Immature natural killer cell (primary cell): ENCODE results near the gene HYAL2. TPM values are rescaled to one million over a fixed set of nuclear protein-coding genes. Genes with fewer than 3 reads are reported as not detected.

ENCODE experiments used
- DNase-seq, 3 donors: peaks; one replicate each; pipeline ENCODE4 v3.0.0; 2022; ENCODE audit warnings: mixed read lengths in 1 of 3
- H3K27ac Mint-ChIP-seq, 6 donors: one replicate each; pipeline ENCODE4 v1.8.0; 2020; ENCODE audit warnings: mixed read lengths in 6 of 6, mild to moderate bottlenecking in 5 of 6, inconsistent platforms in 4 of 6, moderate library complexity in 3 of 6
- H3K27me3 Mint-ChIP-seq, 3 donors: one replicate each; pipeline ENCODE4 v1.8.0; 2020 to 2021; ENCODE audit warnings: low read depth in 3 of 3, mild to moderate bottlenecking in 3 of 3, mixed read lengths in 3 of 3, moderate library complexity in 3 of 3, inconsistent platforms in 1 of 3
- H3K36me3 Mint-ChIP-seq, 3 donors: one replicate each; pipeline ENCODE4 v1.8.0; 2020; ENCODE audit warnings: mixed read lengths in 3 of 3, inconsistent platforms in 2 of 3, mild to moderate bottlenecking in 2 of 3
- H3K4me1 Mint-ChIP-seq, 2 donors: one replicate each; pipeline ENCODE4 v1.8.0; 2020; ENCODE audit warnings: inconsistent platforms in 2 of 2, mild to moderate bottlenecking in 2 of 2, mixed read lengths in 2 of 2, moderate library complexity in 1 of 2
- H3K4me3 Mint-ChIP-seq, 5 donors: one replicate each; pipeline ENCODE4 v1.8.0; 2020; ENCODE audit warnings: mild to moderate bottlenecking in 5 of 5, mixed read lengths in 5 of 5, inconsistent platforms in 3 of 5, moderate library complexity in 3 of 5
- H3K9me3 Mint-ChIP-seq, 6 donors: one replicate each; pipeline ENCODE4 v1.8.0; 2020; ENCODE audit warnings: mild to moderate bottlenecking in 6 of 6, mixed read lengths in 6 of 6, inconsistent platforms in 4 of 6, moderate library complexity in 3 of 6
- polyA plus RNA-seq, 3 donors: library from polyadenylated mRNA; unstranded; fragments of 300-500 nt; fragmentation: Illumina TruSeq; gene quantifications; one replicate each; pipeline ENCODE4 v1.2.3, GENCODE V29; 2021

HYAL2 gene
- polyA plus RNA-seq: 10 to 100 TPM in 2 of 3 donors, 1 to 10 TPM in 1; 4.9 to 15.0 (median 10.8) TPM

- peak within 1 kb of the TSS; percentile 81 to 86 (median 85) for H3K4me3 Mint-ChIP-seq
- H3K9me3 Mint-ChIP-seq: no peaks in the 10 kb centered on the region
- peak within 1 kb of the TSS; percentile 80 to 92 (median 88) for H3K27ac Mint-ChIP-seq
- no peaks in the 10 kb centered on the region for H3K36me3 Mint-ChIP-seq
- no peak for DNase-seq
- H3K4me1 Mint-ChIP-seq: peaks cover 46 to 48% of the 10 kb centered on the region in 2 donors
- peaks cover 0 to 2% (median 0%) of the 10 kb centered on the region in 3 donors for H3K27me3 Mint-ChIP-seq
These were observed at the start of gene HYAL2 for GRCh38 chr3:50322386-50323091. HYAL2 (minus strand) TSS chr3:50322745; CDS start chr3:50320489, 2,256 bp downstream.

GRCh38 chr3:50371133-50371685, 48.7 kb upstream of the HYAL2 start:
- Mint-ChIP-seq H3K27ac (peak overlapping the region in 2 of 6 donors; percentile 45 to 58), H3K4me1 (peaks cover 0 to under 1% of the 10 kb centered on the region in 2 donors), H3K9me3 (no peaks in the 10 kb centered on the region), H3K27me3 (peaks cover 0 to 7% (median 0%) of the 10 kb centered on the region in 3 donors), H3K4me3 (peak overlapping the region in 1 of 5 donors; percentile 8), H3K36me3 (no peaks in the 10 kb centered on the region)
- DNase-seq: no peak

GRCh38 chr3:50370594-50370993, 48.0 kb upstream of the HYAL2 start:
- Mint-ChIP-seq H3K9me3 (no peaks in the 10 kb centered on the region), H3K27ac (peak overlapping the region in 1 of 6 donors; percentile 35), H3K4me1 (peaks cover 4 to 6% of the 10 kb centered on the region in 2 donors), H3K36me3 (no peaks in the 10 kb centered on the region), H3K4me3 (no peak overlapping the region), H3K27me3 (peaks cover 0 to 10% (median 2%) of the 10 kb centered on the region in 3 donors)
- DNase-seq: no peak

- no peaks in the 10 kb centered on the region for H3K36me3 Mint-ChIP-seq
- H3K4me1 Mint-ChIP-seq: peaks cover 11 to 12% of the 10 kb centered on the region in 2 donors
- H3K4me3 Mint-ChIP-seq: no peak overlapping the region
These were observed 46.6 kb upstream of the HYAL2 start for GRCh38 chr3:50369012-50369670.

GRCh38 chr3:50365842-50366220, 43.3 kb upstream of the HYAL2 start:
- peak overlapping the region; percentile 73 to 88 (median 84) for H3K27ac Mint-ChIP-seq
- no peaks in the 10 kb centered on the region for H3K36me3 Mint-ChIP-seq
- no peak for DNase-seq
- peak overlapping the region; percentile 82 to 84 (median 84) for H3K4me3 Mint-ChIP-seq
- H3K9me3 Mint-ChIP-seq: no peaks in the 10 kb centered on the region
- H3K27me3 Mint-ChIP-seq: peaks cover 4 to 16% (median 6%) of the 10 kb centered on the region in 3 donors
- H3K4me1 Mint-ChIP-seq: peaks cover 12 to 18% of the 10 kb centered on the region in 2 donors

More at GRCh38 chr3:50369012-50369670, 46.6 kb upstream of the HYAL2 start:
- DNase-seq: no peak
- Mint-ChIP-seq H3K27ac (peak overlapping the region in 1 of 6 donors; percentile 8), H3K9me3 (no peaks in the 10 kb centered on the region), H3K27me3 (peaks cover 0 to 12% (median 6%) of the 10 kb centered on the region in 3 donors)

GRCh38 chr3:50365080-50365841, 42.7 kb upstream of the HYAL2 start:
- H3K27ac Mint-ChIP-seq: peak overlapping the region; percentile 73 to 88 (median 84)
- no peaks in the 10 kb centered on the region for H3K36me3 Mint-ChIP-seq
- peak; percentile 86 to 92 (median 91) for DNase-seq
- peaks cover 12 to 18% of the 10 kb centered on the region in 2 donors for H3K4me1 Mint-ChIP-seq
- H3K9me3 Mint-ChIP-seq: no peaks in the 10 kb centered on the region
- H3K4me3 Mint-ChIP-seq: peak overlapping the region; percentile 82 to 84 (median 84)
- peaks cover 4 to 16% (median 6%) of the 10 kb centered on the region in 3 donors for H3K27me3 Mint-ChIP-seq

GRCh38 chr3:50364573-50365079, 42.1 kb upstream of the HYAL2 start:
- Mint-ChIP-seq H3K9me3 (no peaks in the 10 kb centered on the region), H3K27me3 (peaks cover 4 to 16% (median 8%) of the 10 kb centered on the region in 3 donors), H3K4me3 (peak overlapping the region; percentile 82 to 84 (median 84)), H3K4me1 (peaks cover 18 to 23% of the 10 kb centered on the region in 2 donors), H3K27ac (peak overlapping the region in 1 of 6 donors; percentile 45), H3K36me3 (no peaks in the 10 kb centered on the region)
- no peak for DNase-seq

GRCh38 chr3:50359760-50360110, 37.2 kb upstream of the HYAL2 start:
- peak overlapping the region; percentile 86 to 96 (median 94) for H3K27ac Mint-ChIP-seq
- H3K4me1 Mint-ChIP-seq: peaks cover 46 to 52% of the 10 kb centered on the region in 2 donors
- DNase-seq: no peak
- peaks cover 2 to 10% (median 5%) of the 10 kb centered on the region in 3 donors for H3K27me3 Mint-ChIP-seq
- H3K36me3 Mint-ChIP-seq: no peaks in the 10 kb centered on the region
- H3K4me3 Mint-ChIP-seq: peak overlapping the region; percentile 93 to 97 (median 96)
- no peaks in the 10 kb centered on the region for H3K9me3 Mint-ChIP-seq

GRCh38 chr3:50358911-50359759, 36.6 kb upstream of the HYAL2 start, which contains the start of gene TMEM115:
TMEM115 (minus strand) TSS chr3:50359521; CDS start chr3:50359063, 458 bp downstream.
- no peaks in the 10 kb centered on the region for H3K9me3 Mint-ChIP-seq
- peak; percentile 93 to 95 (median 95) for DNase-seq
- peak within 1 kb of the TSS; percentile 86 to 96 (median 94) for H3K27ac Mint-ChIP-seq
- peaks cover 2 to 11% (median 5%) of the 10 kb centered on the region in 3 donors for H3K27me3 Mint-ChIP-seq
- H3K36me3 Mint-ChIP-seq: peaks cover 0 to 4% (median 0%) of the 10 kb centered on the region in 3 donors
- H3K4me1 Mint-ChIP-seq: peaks cover 46 to 53% of the 10 kb centered on the region in 2 donors
- H3K4me3 Mint-ChIP-seq: peak within 1 kb of the TSS; percentile 93 to 97 (median 96)

GRCh38 chr3:50358355-50358910, 35.9 kb upstream of the HYAL2 start:
- peaks cover 2 to 11% (median 4%) of the 10 kb centered on the region in 3 donors for H3K27me3 Mint-ChIP-seq
- peaks cover 0 to 5% (median 0%) of the 10 kb centered on the region in 3 donors for H3K36me3 Mint-ChIP-seq
- no peak for DNase-seq
- H3K9me3 Mint-ChIP-seq: no peaks in the 10 kb centered on the region
- H3K27ac Mint-ChIP-seq: peak overlapping the region; percentile 62 to 85 (median 83)
- peak overlapping the region; percentile 83 to 96 (median 96) for H3K4me3 Mint-ChIP-seq
- H3K4me1 Mint-ChIP-seq: peaks cover 46 to 51% of the 10 kb centered on the region in 2 donors

GRCh38 chr3:50357481-50357880, 34.9 kb upstream of the HYAL2 start:
- Mint-ChIP-seq H3K9me3 (no peaks in the 10 kb centered on the region), H3K36me3 (peaks cover 0 to 5% (median 0%) of the 10 kb centered on the region in 3 donors), H3K27me3 (peaks cover 2 to 8% (median 2%) of the 10 kb centered on the region in 3 donors), H3K4me3 (peak overlapping the region; percentile 83 to 96 (median 96)), H3K4me1 (peaks cover 46 to 51% of the 10 kb centered on the region in 2 donors), H3K27ac (peak overlapping the region; percentile 38 to 85 (median 74))
- DNase-seq: no peak

- H3K9me3 Mint-ChIP-seq: no peaks in the 10 kb centered on the region
- peaks cover 0 to 5% (median 0%) of the 10 kb centered on the region in 3 donors for H3K36me3 Mint-ChIP-seq
- peak overlapping the region; percentile 46 to 96 (median 93) for H3K4me3 Mint-ChIP-seq
- H3K4me1 Mint-ChIP-seq: peaks cover 52 to 56% of the 10 kb centered on the region in 2 donors
- peaks cover 2 to 7% (median 2%) of the 10 kb centered on the region in 3 donors for H3K27me3 Mint-ChIP-seq
- no peak for DNase-seq
- peak overlapping the region; percentile 11 to 84 (median 42) for H3K27ac Mint-ChIP-seq
These were observed 34.0 kb upstream of the HYAL2 start for GRCh38 chr3:50356553-50356952.
